Measurements from ENCODE around the gene JHY. TPM values are rescaled to one million over a fixed set of nuclear protein-coding genes. Genes with fewer than 3 reads are reported as not detected.

Gene JHY
- total RNA-seq, 1 experiment from 2014 or later = 2.1 TPM

DNA sequence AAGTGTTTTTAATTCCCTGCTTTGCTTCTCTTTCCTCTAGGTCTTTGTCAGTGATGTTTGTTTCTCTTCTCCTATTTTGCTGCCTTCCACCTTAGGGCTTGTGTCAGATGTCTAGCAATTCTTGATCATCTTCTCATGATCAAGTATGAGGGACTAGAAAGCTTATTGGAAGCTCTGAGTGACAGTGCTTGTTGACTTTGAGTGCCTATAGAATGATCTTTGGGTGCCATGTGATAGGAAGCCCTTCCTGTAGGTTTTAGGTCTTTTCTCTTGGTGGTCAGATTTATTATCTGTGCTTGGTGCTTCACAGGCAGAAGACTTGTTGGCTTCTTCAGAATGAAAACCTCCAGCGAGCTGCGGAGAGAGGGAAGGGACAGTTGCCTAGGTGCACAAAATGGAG is 56.0 kb downstream of the JHY start:
- no peak for DNase-seq (ENCODE audit: low read depth)

DNA sequence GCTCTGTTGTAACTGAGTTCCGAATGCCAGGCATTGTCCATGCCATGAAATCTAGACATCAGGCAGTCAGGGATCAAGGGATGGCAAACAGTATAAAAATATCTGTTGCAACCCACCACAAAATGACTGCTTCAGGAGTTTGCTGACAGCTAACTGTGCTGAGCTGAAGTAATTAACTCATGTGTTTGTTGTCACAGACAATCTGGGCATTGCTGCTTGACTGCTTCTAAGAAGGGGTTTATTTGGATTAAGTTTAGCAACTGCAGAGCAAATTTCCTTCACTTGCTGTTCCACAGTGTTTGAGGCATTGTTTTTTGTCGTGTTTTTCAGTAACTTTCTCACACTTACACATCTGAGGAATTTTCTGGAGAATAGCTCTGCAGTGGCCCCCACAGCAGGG is 68.7 kb downstream of the JHY start:
- no peak for DNase-seq (ENCODE audit: low read depth)

DNA sequence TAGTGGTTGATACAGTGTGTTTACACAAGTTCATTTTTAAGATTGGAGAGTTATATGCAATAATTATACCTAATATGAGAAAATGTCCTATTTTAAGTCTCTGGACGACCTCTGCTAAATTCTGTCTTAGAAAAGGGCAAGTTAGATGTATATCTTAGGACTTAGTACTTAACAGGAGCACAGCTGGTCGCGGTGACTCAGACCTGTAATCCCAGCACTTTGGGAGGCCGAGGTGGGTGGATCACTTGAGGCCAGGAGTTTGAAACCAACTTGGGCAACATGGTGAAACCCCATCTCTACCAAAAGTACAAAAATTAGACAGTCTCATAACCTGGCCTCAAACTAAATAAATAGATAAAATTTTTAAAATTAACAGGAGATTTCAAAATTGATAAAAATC is 71.9 kb downstream of the JHY start:
- peak; percentile 10 for DNase-seq (ENCODE audit: low read depth)

DNA sequence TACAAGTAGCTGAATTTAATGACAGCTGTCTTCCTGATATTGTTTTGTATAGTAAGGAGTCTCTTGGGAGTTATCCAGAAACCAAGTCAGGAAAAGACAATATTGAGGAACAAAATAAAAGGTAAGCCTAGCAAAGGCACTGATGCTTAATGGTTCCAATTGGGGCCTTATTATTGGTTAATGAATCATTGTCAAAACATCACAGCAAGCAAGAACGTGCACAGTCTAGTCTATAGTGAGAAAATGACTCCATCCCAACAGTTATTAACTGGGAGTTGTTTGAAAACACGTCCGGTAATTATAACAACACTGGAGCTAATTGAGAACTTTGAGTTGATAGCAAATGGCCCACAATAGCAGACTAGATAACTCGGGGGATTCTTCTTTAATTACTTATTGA is 81.4 kb downstream of the JHY start:
- no peak for DNase-seq (ENCODE audit: low read depth)

DNA sequence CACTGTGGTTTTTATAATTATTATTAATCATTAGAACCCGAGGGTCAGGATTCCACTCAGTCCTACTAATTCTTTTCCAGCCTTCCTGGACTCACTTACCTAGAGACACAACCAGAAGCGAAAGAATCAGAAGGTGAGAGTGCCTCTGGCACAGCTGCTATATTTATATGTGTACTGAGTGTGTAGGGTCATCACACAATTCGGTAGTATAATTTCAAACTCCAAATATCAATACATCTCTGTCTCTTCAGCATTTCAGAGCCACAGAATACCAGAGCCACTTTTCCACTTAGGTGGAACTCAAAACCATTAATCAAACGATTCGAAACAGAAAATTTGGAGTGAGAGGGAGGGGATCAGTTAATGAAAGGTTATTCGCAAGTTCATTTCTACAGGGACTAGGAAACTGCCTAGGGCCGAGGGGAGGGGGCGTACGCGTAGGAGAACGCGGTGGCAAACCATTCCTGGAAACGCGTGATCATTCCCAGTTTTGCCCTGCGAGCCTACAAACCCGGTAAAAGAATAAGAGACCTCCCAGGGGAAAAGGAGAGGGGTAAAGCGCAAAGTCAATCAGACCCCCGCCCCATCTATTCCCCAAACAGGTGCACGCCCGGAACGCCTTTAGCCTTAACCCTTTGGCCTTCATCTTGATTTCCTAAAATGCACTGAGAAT is 93.6 kb downstream of the JHY start:
- no peak for DNase-seq (ENCODE audit: low read depth)

DNA sequence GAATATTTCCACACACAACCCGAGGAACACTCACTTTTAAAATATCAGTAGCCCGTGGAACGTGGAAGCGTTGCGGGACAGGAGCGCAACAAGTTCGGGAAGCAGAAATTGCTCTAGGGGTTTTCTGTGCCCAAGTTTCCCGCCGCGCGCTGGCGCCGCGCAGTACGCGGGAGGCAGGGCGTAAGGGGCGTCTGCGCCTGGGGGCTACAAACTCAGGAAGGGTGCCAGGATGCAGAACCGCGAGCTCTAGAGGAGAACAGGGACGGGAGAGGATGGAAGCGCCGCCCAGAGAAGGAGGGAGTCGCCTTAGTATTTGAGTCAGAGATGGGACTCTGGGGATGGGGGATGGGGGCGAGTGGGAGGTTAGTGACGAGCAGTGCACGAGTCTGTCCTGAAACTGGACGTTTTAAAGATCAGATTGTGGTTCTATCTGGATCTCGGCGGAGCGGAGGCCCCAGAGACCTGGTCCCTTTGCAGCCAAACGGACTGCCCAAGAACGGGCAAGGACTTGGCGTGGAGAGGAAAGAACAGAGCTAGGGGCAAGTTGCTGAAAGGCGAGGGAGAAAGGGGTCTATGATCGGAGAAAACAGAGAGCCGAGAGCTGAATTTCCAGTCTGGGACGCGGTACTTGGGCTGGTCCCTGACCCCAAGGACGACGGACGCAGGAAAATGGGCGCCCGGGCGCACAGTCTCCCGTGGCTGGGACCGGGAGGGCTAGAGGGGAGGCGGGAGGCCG is 94.3 kb downstream of the JHY start:
- DNase-seq (ENCODE audit: low read depth) = no peak

DNA sequence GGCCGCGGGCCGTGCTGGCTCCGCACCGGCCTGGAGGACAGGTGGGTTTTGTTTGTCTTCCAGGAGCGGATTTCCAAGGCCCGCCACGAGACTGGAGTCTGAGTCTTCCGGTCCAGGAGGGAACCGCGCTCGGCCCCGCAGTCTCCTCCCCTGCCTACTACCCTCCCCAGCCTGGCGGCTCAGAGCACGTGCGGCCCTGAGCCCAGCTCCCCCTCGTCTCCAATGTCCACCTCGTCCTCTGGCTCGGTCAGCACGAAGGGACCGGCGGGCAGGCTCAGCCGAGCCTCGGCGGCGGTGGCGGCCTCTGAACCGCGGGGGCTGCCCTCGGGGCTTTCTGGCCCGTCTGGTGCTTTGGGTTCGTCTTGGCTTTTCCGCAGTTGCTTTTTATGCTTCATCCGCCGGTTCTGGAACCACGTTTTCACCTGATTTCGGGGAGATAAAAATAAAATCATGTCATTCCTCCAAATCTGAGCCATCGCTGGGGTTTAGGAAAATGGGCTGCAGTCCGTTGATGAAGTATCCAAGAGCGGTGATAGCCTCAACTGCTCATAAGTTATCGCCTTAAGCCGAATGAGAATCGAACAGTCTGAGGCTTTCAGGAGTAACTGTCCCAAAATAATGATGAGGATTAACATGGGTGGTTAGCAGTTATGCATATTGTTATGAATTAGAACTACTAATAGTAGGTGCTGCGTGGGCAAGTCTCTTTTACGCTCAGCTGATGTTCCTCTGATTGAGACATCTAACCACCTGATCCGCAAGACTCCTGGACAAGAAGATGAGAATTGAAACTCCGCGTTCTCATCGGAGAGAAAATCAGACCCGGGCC is 95.1 kb downstream of the JHY start:
- no peak for DNase-seq (ENCODE audit: low read depth)

DNA sequence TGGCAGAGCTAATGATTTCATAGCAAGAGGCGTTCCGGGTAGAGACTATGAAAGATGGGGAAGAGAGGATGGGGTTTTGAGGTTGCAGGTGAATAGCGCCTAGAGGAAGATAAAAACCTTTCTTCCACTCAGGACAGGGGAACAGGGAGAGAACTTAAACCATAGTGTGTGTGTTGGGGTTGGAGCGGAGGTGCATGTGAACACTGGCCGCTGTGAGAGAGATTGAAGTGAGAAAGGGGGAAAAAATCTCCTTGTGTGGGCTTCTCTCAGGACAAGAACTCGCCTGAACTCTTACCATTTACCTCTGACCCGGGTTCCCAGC is 95.7 kb downstream of the JHY start:
- no peak for DNase-seq (ENCODE audit: low read depth)

DNA sequence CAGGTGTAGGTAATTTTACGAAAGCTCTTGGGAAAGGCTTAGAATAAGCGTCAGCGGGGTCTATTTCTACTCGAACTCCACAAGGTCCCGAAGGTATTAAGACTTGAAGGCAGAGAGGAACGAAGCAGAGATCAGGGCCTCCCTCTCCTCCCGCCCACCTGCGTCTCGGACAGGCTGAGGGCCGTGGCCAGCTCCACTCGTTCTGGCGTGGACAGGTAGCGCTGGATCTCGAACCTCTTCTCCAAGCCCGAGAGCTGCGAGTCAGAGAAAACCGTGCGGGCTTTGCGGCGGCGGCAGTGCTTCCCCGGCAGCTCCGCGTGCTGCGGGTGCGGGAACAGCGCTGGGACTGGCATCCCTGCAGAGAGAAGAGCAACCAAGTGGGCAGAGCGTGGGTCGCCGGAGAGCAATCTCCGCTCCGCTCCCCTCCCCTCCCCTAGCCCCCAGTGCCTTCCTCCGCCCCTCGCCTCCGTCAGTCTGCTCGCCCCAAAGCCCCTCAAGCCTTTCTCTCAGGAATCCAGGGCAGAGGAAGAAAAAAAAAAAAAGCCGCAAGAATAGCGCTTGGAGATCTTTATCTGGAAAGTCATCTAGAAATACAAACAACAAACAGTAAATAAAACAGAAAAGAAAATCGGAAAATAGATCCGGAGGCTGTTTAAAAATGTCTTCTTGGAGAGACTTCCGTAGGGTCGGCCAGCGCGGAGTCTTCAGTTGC is 96.7 kb downstream of the JHY start:
- DNase-seq (ENCODE audit: low read depth) = no peak

DNA sequence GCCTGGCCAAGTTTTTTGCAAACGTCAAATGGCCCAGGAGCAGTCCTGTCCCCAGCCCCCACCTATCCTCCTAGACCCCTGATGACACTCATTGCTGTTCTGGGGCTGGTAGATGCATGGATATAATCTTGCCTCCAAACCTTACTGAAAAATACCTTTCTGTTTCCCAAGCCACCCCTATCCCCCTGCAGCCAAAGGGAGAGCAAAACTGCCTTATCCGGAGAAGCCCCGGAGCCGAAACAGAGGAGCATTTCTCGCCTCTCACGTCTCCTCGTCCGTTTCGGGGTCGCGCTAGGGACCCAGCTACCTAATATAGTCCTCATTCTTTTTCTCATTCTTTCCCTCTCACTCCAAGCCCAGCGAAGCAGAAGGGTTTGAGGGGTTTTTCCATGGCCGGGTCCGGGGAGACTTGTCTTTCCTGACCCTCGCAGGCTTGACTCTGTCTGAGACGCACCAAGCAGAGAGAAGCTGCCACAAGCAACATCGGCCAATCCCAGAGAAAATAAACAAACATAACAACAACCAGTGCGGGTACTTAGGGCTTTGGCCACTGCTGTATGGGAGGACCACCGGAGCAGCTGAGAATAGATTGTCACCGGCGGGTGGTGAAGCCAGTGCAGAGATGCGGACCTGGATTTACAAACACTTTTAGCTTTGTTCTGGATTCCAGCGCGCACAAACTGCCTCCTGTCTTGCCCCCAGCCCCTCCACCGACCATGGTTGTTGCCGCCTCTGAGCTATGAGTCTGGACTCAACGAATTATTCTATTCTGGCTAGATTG is 97.4 kb downstream of the JHY start:
- DNase-seq (ENCODE audit: low read depth) = no peak

DNA sequence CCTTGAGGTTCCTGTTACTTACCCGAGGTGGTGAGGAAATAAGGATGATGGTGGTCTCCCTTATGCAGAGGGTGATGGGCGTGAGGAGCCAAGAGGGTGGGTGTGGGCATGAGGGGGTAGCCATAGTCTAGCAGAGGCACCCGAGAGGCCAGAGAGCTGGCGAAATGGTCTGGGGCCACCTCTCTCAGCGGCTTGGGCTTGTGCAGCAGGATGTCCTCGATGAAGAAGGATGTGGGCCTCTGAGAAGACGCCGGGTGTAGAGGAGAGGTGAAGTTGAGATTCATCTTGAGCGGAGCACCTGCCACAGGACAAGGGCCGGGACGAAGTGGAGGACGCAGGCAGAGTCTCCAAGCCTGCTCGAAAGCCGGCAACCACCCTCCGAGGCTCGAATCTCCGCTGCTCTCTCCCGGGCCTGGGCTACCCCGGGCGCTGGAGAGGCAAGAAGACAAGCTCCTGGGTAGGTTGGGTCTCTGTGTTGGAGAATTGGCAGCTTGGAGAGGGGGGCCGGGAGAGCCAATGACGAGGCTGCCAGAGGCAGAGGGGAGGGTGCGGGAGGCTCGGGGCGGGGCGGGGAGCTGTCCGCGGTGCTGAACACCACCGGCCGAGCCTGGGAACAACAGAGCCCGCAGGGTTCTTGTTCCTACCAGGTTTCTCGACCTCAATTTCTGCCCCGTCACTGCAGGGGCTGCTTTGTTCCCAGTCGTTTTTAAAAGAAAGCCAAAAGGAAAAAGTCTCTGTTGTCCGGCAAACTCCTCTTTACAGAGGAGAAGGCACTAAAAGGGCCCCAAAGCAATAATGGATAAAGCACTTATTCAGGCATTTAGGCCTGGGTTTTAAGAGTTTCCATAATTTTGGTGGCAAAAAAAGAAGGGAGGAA is 99.1 kb downstream of the JHY start, which contains the start of gene BSX:
Gene BSX (minus strand): TSS at position 447 of the 877 bp plus-strand sequence. CDS start 163 bp downstream, at position 284.
- peak; percentile 10 for DNase-seq (ENCODE audit: low read depth)

DNA sequence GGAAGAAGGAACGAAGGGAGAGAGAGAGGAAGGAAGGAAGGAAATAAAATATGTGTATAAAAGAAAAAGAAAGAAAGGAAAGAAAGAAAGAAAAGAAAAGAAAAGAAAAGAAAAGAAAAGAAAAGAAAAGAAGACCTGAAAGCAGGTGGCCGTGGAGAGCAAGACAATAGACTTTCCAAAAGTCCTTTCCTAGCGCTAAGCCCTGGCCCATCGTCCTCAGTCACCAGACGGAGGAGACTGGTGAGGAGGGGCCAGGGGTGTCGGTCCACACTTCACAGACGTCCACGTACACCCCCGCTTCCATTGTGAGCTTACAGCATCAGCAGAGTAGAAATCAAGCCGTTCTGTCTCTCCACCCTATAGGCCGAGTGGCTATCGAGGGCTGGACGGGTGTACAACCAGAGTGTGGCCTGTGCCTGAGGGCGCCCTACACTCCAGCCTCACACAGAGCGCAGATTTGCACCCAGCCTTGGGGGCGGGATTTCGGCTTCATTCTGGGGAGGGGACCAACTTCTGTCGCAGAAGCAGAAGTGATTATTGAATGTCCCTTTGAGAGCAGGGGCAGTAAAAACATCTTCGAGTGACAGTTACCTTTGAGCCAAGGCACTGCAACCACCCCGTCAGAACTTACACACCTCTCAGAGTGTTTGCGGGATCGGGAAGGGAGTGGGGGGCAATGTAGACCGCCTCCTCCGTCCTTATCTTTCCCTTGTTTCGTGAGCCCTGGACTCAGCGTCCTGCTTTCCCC is 101.1 kb downstream of the JHY start:
- no peak for DNase-seq (ENCODE audit: low read depth)

DNA sequence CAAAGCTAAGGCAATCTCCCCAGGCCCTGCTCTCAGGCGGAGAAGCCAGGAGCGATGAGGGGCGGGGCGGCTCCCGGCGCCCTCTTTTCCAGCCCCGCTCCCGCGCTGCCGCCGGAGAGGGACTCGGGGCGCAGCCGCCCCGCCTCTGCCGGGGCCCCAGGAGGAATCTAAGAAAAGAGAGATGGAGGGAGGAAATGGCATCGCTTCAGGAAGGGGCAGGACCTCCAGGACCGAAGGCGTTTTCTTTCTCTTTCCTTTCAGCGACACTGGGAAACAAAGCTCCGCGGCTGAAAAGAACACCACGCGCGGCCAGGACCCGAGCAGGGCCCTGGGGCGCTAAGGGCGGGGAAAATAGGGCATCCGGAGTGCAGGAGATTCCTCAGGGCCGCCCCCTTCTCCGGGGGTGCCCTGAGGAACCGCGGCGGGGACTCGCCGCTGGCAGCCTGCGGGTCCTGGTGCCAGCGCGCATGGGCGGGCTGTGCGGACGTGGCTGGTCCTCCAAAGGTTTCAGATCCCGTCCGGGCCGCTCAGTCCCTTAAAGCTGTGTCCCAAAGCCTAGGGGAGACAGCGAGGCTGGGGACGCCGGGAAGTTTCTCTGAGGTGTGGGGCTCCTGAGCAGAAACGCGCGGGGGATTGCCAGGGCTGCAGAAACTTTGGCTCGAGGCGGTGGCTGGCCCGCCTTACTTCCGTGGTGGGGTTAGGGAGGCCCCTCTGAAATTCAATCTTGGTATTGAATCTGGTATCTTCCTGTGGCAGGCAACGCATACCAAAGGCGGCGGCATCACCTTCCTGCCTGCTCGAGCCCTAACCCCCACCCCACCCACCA is 101.8 kb downstream of the JHY start:
- no peak for DNase-seq (ENCODE audit: low read depth)

DNA sequence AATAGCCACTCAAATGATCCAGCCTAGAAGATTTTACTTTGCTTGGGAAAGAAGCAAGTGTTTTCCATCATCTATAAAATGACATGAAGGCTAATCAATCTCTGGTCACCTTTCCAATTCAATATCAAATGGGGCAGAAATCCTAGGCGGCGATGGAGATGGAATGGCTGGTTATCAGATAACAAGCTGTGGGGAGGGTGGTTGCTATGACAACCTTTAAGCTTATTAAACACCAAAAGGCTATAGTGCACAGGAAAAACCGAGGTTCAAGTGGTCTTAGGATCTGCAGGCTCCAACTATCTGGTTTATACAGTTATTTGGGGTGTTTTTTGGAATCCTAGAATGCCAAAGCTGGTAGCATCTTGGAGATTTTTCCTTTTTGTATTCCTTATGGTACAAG is 113.0 kb downstream of the JHY start:
- no peak for DNase-seq (ENCODE audit: low read depth)

DNA sequence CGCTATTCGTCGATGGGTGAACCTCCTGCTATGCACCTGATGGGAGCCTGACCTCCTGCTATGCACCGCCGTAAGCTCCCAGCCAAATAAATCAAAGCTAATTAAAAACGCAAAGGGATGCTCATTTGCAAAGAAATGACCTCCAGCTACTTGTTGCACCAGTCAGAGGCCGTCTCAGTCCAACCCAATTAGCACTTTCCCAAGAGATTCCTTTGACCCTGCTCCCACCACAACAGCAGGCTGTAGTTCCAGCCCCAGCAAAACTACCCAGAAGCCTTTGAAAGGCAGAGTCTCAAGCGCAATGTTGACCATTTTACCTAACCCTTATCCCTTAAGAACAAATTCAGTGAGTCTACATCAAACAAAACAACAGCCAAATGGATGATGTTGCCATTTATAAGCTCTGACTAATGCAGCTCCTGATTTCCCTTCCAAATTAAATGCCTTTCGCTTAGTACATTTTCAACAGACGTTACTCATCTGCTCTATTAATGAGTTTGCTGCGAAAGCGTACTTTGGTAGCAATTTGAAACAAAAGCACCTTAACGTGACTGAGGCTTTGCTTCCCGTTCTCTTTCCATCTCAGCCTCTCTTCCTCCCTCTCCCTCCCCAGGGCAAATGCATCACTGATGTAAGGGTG is 116.3 kb downstream of the JHY start:
- DNase-seq (ENCODE audit: low read depth) = no peak

DNA sequence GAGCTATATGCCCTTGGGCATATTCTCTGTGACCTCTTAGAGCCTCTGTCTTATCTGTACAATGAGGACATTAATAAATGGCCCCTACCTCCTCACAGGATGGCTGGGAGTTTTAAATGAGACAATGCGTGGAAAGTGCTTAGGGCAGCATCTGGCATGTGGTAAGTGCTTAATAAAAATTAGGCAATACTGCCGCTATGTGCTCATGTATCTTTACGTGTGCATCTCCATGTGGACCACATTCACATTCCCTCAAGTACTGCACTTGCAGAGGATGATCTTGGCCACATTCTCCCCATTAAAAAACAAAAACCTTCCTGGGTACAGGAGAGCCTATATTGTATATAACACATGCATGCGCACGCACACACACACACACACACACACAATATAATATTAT is 118.2 kb downstream of the JHY start:
- DNase-seq (ENCODE audit: low read depth) = no peak

DNA sequence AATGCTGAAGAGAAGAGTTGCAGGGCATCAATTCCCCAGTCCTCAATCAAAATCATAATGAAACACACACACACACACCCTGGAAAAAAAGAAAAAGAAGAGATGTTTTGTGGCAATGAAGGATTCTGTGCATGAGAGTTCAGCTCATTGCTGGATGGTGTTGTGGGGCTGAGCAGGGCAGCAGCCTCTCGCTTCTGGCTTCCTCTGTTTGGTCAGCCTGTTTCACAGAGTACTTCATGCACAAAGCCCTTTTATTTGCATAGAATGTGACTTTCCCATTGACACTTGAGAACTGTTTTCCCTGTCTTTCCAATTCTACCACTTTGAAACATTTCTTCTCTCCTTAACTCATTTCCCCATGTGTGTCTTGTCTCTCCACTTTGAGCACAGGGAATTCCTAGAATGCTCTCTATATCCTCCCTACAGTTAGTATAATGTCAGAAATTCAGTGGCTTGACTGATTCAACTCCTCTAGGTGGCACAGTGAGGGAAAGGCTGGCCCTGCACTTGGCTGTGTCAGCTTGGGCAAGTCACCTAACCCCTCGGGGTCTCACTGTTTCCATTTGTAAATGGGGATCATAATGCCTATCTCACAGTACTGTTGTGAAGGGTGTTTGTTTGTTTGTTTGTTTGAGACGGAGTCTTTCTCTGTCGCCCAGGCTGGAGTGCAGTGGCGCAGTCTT is 124.4 kb downstream of the JHY start:
- DNase-seq (ENCODE audit: low read depth) = no peak

Measured in HT1080 (cell line).